Measurements from ENCODE around the gene UGT1A4. TPM values are rescaled to one million over a fixed set of nuclear protein-coding genes. Genes with fewer than 3 reads are reported as not detected.

Gene UGT1A4
- total RNA-seq, 1 donor from 2014 or later: not detected

DNA sequence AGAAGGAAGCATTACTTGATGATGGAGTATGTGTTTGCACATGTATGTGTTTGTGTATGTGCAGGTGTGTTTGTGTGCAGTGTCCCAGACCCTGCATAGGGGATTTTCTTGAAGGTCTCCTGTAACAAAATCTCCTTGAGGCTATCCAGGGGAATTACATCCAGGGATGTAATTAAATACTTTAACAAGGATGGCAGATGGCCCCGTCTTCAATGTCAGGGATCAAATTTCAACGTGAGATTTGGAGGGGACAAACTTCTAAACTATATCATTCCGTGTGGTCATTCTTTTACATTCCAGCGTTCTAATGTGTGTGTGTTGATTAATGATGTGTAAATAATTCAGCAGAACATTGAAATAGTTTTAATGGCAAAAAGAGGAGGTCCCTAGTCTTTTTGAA lies 43.5 kb upstream of the UGT1A4 start:
- Mint-ChIP-seq H3K27me3 (ENCODE audit: low read depth) (no peaks in the 10 kb centered on the region), H3K27ac (ENCODE audit: unreplicated experiment) (no peak overlapping the region), H3K4me1 (ENCODE audit: low read depth) (peaks cover 5% of the 10 kb centered on the region), H3K9me3 (ENCODE audit: low read depth) (peaks cover 6% of the 10 kb centered on the region), H3K4me3 (ENCODE audit: unreplicated experiment) (no peak overlapping the region), H3K36me3 (ENCODE audit: low read depth) (peaks cover 1% of the 10 kb centered on the region)
- TF ChIP-seq, protein P1, sequence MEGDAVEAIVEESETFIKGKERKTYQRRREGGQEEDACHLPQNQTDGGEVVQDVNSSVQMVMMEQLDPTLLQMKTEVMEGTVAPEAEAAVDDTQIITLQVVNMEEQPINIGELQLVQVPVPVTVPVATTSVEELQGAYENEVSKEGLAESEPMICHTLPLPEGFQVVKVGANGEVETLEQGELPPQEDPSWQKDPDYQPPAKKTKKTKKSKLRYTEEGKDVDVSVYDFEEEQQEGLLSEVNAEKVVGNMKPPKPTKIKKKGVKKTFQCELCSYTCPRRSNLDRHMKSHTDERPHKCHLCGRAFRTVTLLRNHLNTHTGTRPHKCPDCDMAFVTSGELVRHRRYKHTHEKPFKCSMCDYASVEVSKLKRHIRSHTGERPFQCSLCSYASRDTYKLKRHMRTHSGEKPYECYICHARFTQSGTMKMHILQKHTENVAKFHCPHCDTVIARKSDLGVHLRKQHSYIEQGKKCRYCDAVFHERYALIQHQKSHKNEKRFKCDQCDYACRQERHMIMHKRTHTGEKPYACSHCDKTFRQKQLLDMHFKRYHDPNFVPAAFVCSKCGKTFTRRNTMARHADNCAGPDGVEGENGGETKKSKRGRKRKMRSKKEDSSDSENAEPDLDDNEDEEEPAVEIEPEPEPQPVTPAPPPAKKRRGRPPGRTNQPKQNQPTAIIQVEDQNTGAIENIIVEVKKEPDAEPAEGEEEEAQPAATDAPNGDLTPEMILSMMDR (IDR thresholded peaks at IDR 0.05): no peak
- DNase-seq (ENCODE audit: low spot score): no peak

DNA sequence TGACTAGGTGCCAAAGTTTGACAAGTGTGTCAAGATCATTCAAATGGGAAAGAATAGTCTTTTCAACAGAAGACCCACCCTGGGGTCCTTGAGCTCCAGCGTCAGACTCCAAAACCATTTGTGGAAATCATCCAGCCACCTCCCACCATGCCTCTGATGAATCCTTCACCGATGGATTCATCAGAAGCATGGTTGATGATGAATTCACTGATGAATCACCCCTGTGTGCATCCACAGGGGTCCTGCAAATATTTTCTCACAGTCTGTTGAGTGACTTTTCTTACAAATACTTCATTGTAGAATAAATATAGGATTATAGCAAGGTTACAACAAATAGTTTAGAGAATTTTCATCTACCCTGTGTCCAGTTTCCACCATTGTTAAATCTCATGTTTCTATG lies 42.5 kb upstream of the UGT1A4 start:
- TF ChIP-seq, protein P1 (IDR thresholded peaks at IDR 0.05): no peak
- Mint-ChIP-seq H3K27me3 (ENCODE audit: low read depth) (no peaks in the 10 kb centered on the region), H3K4me3 (ENCODE audit: unreplicated experiment) (no peak overlapping the region), H3K27ac (ENCODE audit: unreplicated experiment) (no peak overlapping the region), H3K9me3 (ENCODE audit: low read depth) (peaks cover 6% of the 10 kb centered on the region), H3K36me3 (ENCODE audit: low read depth) (peaks cover 1% of the 10 kb centered on the region), H3K4me1 (ENCODE audit: low read depth) (peaks cover 5% of the 10 kb centered on the region)
- no peak for DNase-seq (ENCODE audit: low spot score)

DNA sequence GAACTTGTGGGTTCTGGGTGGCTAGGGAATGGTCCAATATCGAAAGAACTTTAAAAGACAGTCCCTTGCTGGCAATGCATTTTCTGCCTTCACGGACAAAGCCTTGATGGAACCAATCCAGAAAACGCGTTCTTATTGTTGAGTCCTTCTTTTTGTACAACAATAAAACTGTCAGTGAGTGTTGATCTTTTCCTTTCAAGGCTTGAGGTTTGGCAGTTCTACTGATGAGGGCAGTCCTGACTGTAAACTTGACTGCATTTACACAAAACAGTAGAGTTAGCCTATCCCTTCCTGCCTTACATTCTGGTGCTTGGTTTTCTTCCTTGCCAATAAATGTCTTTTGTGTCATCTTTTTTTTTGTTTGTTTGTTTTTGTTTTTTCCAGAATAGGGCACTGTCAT lies 39.3 kb upstream of the UGT1A4 start:
- Mint-ChIP-seq H3K27me3 (ENCODE audit: low read depth) (no peaks in the 10 kb centered on the region), H3K4me3 (ENCODE audit: unreplicated experiment) (no peak overlapping the region), H3K36me3 (ENCODE audit: low read depth) (no peaks in the 10 kb centered on the region), H3K27ac (ENCODE audit: unreplicated experiment) (no peak overlapping the region), H3K9me3 (ENCODE audit: low read depth) (peaks cover 6% of the 10 kb centered on the region), H3K4me1 (ENCODE audit: low read depth) (peaks cover 5% of the 10 kb centered on the region)
- TF ChIP-seq, protein P1 (IDR thresholded peaks at IDR 0.05): no peak
- no peak for DNase-seq (ENCODE audit: low spot score)

DNA sequence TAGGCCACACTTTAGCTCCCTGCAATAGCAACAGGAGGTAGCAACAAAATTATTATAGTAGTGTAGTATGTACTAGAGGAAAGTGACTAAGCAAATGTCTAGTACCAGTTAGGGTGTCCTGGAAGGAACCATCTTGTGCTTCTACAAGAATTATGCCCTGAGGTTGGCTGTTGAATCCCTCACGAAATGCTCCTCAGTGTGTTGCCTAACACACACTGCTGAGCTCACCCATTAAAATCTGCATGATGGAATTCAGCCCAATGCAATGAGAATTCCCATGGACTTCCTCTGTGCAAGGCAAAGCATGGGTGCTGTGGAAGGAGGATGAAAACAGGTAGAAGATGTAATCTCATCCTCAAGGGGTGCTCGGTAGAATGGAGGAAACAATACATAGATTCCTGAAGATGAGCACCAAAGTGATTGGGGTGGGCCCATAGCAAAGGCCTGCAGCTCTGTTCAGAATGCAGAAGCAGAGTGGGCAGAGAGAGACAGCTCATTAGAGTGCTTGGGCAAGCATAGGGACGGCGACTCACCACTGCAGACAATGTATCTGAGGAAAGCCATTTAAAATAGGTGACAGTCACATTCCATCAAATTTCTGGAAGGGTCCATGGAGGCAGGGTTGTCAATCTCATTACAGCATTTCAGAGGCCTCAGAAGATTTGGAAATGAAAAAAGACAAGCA lies 38.0 kb upstream of the UGT1A4 start:
- Mint-ChIP-seq H3K4me1 (ENCODE audit: low read depth) (peaks cover 5% of the 10 kb centered on the region), H3K4me3 (ENCODE audit: unreplicated experiment) (no peak overlapping the region), H3K36me3 (ENCODE audit: low read depth) (no peaks in the 10 kb centered on the region), H3K9me3 (ENCODE audit: low read depth) (peaks cover 6% of the 10 kb centered on the region), H3K27ac (ENCODE audit: unreplicated experiment) (no peak overlapping the region), H3K27me3 (ENCODE audit: low read depth) (no peaks in the 10 kb centered on the region)
- TF ChIP-seq, protein P1 (IDR thresholded peaks at IDR 0.05): no peak
- DNase-seq (ENCODE audit: low spot score): no peak

DNA sequence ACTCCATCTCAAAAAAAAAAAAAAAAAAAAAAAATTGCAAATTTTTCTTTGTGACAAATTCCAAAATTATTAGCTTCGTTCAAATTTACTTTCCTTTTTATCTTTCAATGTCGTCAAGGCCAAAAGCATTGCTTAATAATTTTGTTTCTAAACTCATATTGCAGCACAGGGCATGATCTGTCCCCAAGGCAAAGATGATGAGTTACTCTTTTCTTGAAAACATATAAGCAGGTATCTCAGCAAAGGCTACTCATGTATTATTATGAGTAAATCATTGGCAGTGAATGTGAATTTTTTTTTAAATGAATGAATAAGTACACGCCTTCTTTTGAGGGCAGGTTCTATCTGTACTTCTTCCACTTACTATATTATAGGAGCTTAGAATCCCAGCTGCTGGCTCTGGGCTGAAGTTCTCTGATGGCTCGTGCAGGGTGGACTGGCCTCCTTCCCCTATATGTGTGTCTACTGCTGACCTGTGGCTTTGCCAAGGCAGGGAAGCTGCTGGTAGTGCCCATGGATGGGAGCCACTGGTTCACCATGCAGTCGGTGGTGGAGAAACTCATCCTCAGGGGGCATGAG lies 36.9 kb upstream of the UGT1A4 start, which contains the start of gene UGT1A7:
TSS of gene UGT1A7 (plus strand) at position 381 of the 579 bp plus-strand sequence. CDS start at position 418, 37 bp downstream.
- H3K9me3 Mint-ChIP-seq (ENCODE audit: low read depth): peaks cover 2% of the 10 kb centered on the region
- no peak for DNase-seq (ENCODE audit: low spot score)
- H3K36me3 Mint-ChIP-seq (ENCODE audit: low read depth): peaks cover 1% of the 10 kb centered on the region
- TF ChIP-seq, protein P1 (IDR thresholded peaks at IDR 0.05): no peak
- H3K4me1 Mint-ChIP-seq (ENCODE audit: low read depth): no peaks in the 10 kb centered on the region
- H3K27me3 Mint-ChIP-seq (ENCODE audit: low read depth): no peaks in the 10 kb centered on the region
- no peak within 1 kb of the TSS for H3K27ac Mint-ChIP-seq (ENCODE audit: unreplicated experiment)
- H3K4me3 Mint-ChIP-seq (ENCODE audit: unreplicated experiment): no peak within 1 kb of the TSS
